Loucy (cell line): ENCODE measurements around the gene SLU7.

Experiments used
- CTCF ChIP-seq: fragments of 200-600 bp; sonication (generic); conservative IDR thresholded peaks from 2 replicates; pipeline ENCODE4 v1.5.1; 2014; ENCODE audit warnings: mild to moderate bottlenecking, antibody characterized with exemption, low read length
- EZH2phosphoT487 ChIP-seq: fragments of 200-600 bp; IDR thresholded peaks from 2 replicates; pipeline ENCODE4 v1.6.1; 2018; ENCODE audit warnings: antibody characterized with exemption, mild to moderate bottlenecking, moderate library complexity, borderline replicate concordance

- TF ChIP-seq CTCF, result no peak
- TF ChIP-seq EZH2phosphoT487, result no peak
These were observed 34.9 kb upstream of the SLU7 start for GRCh38 chr5:160453751-160454150.
